ENCODE measurements around the gene HIPK2.

DNA sequence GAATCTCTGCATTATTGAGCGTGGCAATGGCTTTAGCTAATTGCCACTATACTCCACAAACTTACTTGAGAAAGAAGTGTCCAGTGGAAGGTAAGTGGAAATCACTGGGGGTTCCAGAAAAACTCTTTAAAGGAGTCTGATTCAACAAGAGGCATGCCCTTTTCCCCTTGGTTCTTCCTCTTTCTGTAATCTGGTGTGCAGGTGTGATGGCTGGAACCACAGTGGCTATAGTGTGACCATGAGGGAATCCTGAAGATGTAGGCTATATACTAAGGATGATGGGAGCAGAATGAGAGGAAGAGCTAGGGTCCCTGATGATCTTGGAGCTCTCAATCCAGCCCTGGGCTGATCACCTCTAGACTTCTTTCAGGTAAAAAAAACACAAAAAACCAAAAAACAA, 256.4 kb downstream of the HIPK2 start:
- TF ChIP-seq, protein P1, sequence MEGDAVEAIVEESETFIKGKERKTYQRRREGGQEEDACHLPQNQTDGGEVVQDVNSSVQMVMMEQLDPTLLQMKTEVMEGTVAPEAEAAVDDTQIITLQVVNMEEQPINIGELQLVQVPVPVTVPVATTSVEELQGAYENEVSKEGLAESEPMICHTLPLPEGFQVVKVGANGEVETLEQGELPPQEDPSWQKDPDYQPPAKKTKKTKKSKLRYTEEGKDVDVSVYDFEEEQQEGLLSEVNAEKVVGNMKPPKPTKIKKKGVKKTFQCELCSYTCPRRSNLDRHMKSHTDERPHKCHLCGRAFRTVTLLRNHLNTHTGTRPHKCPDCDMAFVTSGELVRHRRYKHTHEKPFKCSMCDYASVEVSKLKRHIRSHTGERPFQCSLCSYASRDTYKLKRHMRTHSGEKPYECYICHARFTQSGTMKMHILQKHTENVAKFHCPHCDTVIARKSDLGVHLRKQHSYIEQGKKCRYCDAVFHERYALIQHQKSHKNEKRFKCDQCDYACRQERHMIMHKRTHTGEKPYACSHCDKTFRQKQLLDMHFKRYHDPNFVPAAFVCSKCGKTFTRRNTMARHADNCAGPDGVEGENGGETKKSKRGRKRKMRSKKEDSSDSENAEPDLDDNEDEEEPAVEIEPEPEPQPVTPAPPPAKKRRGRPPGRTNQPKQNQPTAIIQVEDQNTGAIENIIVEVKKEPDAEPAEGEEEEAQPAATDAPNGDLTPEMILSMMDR (IDR thresholded peaks at IDR 0.05; ENCODE audit: borderline replicate concordance, extremely low read depth, low read length, poor library complexity, severe bottlenecking) = no peak
- TF ChIP-seq EZH2 (IDR thresholded peaks at IDR 0.05; ENCODE audit: borderline replicate concordance, low read depth, low read length, severe bottlenecking) = no peak

Measured in DND-41 (cell line).